ENCODE results near the gene VTI1A. TPM values are rescaled to one million over a fixed set of nuclear protein-coding genes. Genes with fewer than 3 reads are reported as not detected.
A peak's percentile ranks its signal among the peaks of the same experiment; 100 is the strongest.

The VTI1A gene
- total and polyA plus RNA-seq, 4 donors, result 23.5 to 46.7 (median 34.3) TPM

DNA sequence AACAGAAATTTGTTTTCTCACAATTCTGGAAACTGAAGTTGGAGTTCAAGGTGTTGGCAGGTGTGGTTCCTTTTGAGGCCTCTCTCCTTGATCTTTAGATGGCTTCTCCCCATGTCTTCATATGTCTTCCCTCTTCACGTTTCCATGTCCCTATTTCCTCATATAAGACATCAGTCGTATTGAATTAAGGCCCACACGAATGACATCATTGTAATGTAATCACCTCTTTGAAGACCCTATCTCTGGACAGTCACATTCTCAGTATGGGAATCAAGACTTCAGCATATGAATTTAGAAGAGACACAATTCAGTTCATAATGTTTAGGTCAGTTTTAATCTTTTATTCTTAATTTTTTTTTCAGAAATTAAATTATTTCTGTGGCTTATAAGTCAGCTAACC lies 19.8 kb downstream of the VTI1A start:
- H3K36me3 ChIP-seq (ENCODE audit: control insufficient read depth, insufficient read depth, low read length), result peaks cover 2% of the 10 kb centered on the region
- WGBS (ENCODE audit: insufficient coverage), result 66% methylated on average over 2 of the region's 3 CpGs
- H3K9me3 ChIP-seq (ENCODE audit: control insufficient read depth, insufficient read depth, low read length), result no peaks in the 10 kb centered on the region
- no peak overlapping the region for H3K4me3 ChIP-seq (ENCODE audit: low read depth, low read length)
- H3K4me1 ChIP-seq (ENCODE audit: control insufficient read depth, insufficient read depth, low read length), result no peaks in the 10 kb centered on the region
- H3K27me3 ChIP-seq (ENCODE audit: control insufficient read depth, insufficient read depth, low read length), result no peaks in the 10 kb centered on the region
- H3K27ac ChIP-seq (ENCODE audit: low read depth, low read length), result no peak overlapping the region
- DNase-seq (ENCODE audit: low read depth in 4 of 6, low spot score in 6 of 6), result no peak

DNA sequence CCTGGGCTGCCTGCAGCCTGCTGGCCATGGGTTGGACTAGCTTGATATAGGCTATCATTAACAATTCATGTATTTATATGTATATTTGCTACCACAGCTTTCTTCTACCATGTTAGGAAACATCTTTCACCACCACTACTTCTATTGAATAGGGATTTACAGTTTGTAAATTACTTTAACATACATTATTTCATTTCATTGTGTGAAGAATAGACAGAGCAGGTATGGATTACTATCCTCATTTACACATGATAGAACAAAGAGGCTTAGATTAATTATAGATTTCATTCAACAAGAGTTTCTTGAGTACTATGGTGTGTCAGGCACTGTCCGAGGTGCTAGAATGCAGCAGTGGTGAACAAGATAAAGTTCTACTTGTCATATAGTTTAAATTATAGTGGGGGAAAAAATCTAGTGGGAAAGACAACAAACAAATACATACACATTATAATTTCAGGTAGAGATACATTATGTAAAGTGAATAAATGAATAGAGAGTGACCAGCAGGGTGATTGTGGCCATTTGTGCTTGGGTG lies 20.6 kb downstream of the VTI1A start:
- no peak for DNase-seq (ENCODE audit: low read depth in 4 of 6, low spot score in 6 of 6)

GRCh38 chr10:112471878-112472487 lies 25.0 kb downstream of the VTI1A start:
- Histone ChIP-seq H3K4me1 (ENCODE audit: control insufficient read depth, insufficient read depth, low read length) (no peaks in the 10 kb centered on the region), H3K9me3 (ENCODE audit: control insufficient read depth, insufficient read depth, low read length) (no peaks in the 10 kb centered on the region), H3K36me3 (ENCODE audit: control insufficient read depth, insufficient read depth, low read length) (no peaks in the 10 kb centered on the region), H3K4me3 (ENCODE audit: low read depth, low read length) (no peak overlapping the region), H3K27ac (ENCODE audit: low read depth, low read length) (no peak overlapping the region), H3K27me3 (ENCODE audit: control insufficient read depth, insufficient read depth, low read length) (no peaks in the 10 kb centered on the region)
- DNase-seq (ENCODE audit: low read depth in 4 of 6, low spot score in 6 of 6), result peak in 3 of 6 donors; percentile 40 to 84 (median 58)
- WGBS (ENCODE audit: insufficient coverage), result 10% methylated on average over 2 of the region's 4 CpGs

More for the DNA sequence above, 20.6 kb downstream of the VTI1A start:
- no peak overlapping the region for H3K27ac ChIP-seq (ENCODE audit: low read depth, low read length)
- no peaks in the 10 kb centered on the region for H3K36me3 ChIP-seq (ENCODE audit: control insufficient read depth, insufficient read depth, low read length)
- no peaks in the 10 kb centered on the region for H3K27me3 ChIP-seq (ENCODE audit: control insufficient read depth, insufficient read depth, low read length)
- no CpG with 5 or more reads among the region's 1 CpG for WGBS (ENCODE audit: insufficient coverage)
- no peaks in the 10 kb centered on the region for H3K4me1 ChIP-seq (ENCODE audit: control insufficient read depth, insufficient read depth, low read length)
- H3K4me3 ChIP-seq (ENCODE audit: low read depth, low read length), result no peak overlapping the region
- no peaks in the 10 kb centered on the region for H3K9me3 ChIP-seq (ENCODE audit: control insufficient read depth, insufficient read depth, low read length)

GRCh38 chr10:112475575-112476218 lies 28.7 kb downstream of the VTI1A start:
- peak in 2 of 6 donors; percentile 53 to 77 for DNase-seq (ENCODE audit: low read depth in 4 of 6, low spot score in 6 of 6)
- H3K36me3 ChIP-seq (ENCODE audit: control insufficient read depth, insufficient read depth, low read length), result no peaks in the 10 kb centered on the region
- no peak overlapping the region for H3K4me3 ChIP-seq (ENCODE audit: low read depth, low read length)
- 80% methylated on average over 2 of the region's 3 CpGs for WGBS (ENCODE audit: insufficient coverage)
- H3K9me3 ChIP-seq (ENCODE audit: control insufficient read depth, insufficient read depth, low read length), result no peaks in the 10 kb centered on the region
- H3K27ac ChIP-seq (ENCODE audit: low read depth, low read length), result no peak overlapping the region
- H3K4me1 ChIP-seq (ENCODE audit: control insufficient read depth, insufficient read depth, low read length), result no peaks in the 10 kb centered on the region
- H3K27me3 ChIP-seq (ENCODE audit: control insufficient read depth, insufficient read depth, low read length), result no peaks in the 10 kb centered on the region

DNA sequence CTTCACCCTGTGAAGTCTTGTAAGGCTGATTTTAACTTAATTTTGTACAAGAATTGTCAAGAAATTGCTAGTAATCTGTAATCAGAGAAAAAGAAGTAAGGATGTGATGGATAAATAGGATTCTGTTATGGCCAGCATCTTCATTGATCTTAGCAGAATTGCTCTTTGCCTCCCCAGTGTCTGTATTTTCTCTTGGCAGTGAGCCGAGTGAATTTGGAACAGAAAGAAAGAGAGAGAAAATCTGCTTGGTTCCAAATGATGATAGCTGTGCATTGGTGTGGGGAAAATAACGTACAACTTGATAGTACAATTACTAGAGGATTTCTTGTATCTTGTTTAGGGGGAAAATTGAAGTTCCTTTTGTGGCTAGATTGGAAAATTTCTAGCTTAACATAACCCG lies 34.6 kb downstream of the VTI1A start:
- no peak overlapping the region for H3K27ac ChIP-seq (ENCODE audit: low read depth, low read length)
- H3K9me3 ChIP-seq (ENCODE audit: control insufficient read depth, insufficient read depth, low read length), result no peaks in the 10 kb centered on the region
- no peak overlapping the region for H3K4me3 ChIP-seq (ENCODE audit: low read depth, low read length)
- H3K36me3 ChIP-seq (ENCODE audit: control insufficient read depth, insufficient read depth, low read length), result peaks cover 2% of the 10 kb centered on the region
- DNase-seq (ENCODE audit: low read depth in 4 of 6, low spot score in 6 of 6), result peak in 4 of 6 donors; percentile 6 to 82 (median 42)
- H3K4me1 ChIP-seq (ENCODE audit: control insufficient read depth, insufficient read depth, low read length), result no peaks in the 10 kb centered on the region
- no peaks in the 10 kb centered on the region for H3K27me3 ChIP-seq (ENCODE audit: control insufficient read depth, insufficient read depth, low read length)
- WGBS (ENCODE audit: insufficient coverage), result 17% methylated on average over 1 of the region's 3 CpGs

DNA sequence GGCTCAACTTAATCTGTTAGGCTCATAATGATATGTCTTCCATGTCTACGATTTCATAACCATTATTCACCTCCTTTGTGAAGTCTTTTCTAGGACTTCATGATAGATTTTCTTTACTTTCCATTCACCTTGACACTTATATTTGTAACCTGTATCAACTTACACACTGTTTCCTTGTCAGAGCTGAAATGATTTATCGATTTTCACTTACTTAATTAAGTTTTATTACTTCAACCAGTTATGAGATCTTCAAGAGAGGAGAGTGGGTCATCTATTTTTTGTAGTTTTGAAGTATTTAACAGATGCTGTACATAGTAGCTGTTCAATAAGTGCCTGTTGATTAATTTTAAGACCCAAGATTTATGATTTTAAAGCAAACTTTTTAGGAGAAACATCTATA lies 37.4 kb downstream of the VTI1A start:
- Histone ChIP-seq H3K27ac (ENCODE audit: low read depth, low read length) (no peak overlapping the region), H3K4me3 (ENCODE audit: low read depth, low read length) (no peak overlapping the region), H3K27me3 (ENCODE audit: control insufficient read depth, insufficient read depth, low read length) (no peaks in the 10 kb centered on the region), H3K4me1 (ENCODE audit: control insufficient read depth, insufficient read depth, low read length) (no peaks in the 10 kb centered on the region), H3K9me3 (ENCODE audit: control insufficient read depth, insufficient read depth, low read length) (no peaks in the 10 kb centered on the region), H3K36me3 (ENCODE audit: control insufficient read depth, insufficient read depth, low read length) (peaks cover 2% of the 10 kb centered on the region)
- no peak for DNase-seq (ENCODE audit: low read depth in 4 of 6, low spot score in 6 of 6)
- WGBS (ENCODE audit: insufficient coverage), result no CpG with 5 or more reads among the region's 2 CpGs

- Histone ChIP-seq H3K36me3 (ENCODE audit: control insufficient read depth, insufficient read depth, low read length) (peaks cover 2% of the 10 kb centered on the region), H3K4me3 (ENCODE audit: low read depth, low read length) (no peak overlapping the region), H3K27me3 (ENCODE audit: control insufficient read depth, insufficient read depth, low read length) (no peaks in the 10 kb centered on the region), H3K9me3 (ENCODE audit: control insufficient read depth, insufficient read depth, low read length) (no peaks in the 10 kb centered on the region), H3K4me1 (ENCODE audit: control insufficient read depth, insufficient read depth, low read length) (no peaks in the 10 kb centered on the region), H3K27ac (ENCODE audit: low read depth, low read length) (no peak overlapping the region)
- no peak for DNase-seq (ENCODE audit: low read depth in 4 of 6, low spot score in 6 of 6)
These were observed 40.9 kb downstream of the VTI1A start for GRCh38 chr10:112487964-112488363.

GRCh38 chr10:112490545-112490944 lies 43.5 kb downstream of the VTI1A start:
- no peak overlapping the region for H3K4me3 ChIP-seq (ENCODE audit: low read depth, low read length)
- H3K27ac ChIP-seq (ENCODE audit: low read depth, low read length), result no peak overlapping the region
- no peaks in the 10 kb centered on the region for H3K4me1 ChIP-seq (ENCODE audit: control insufficient read depth, insufficient read depth, low read length)
- DNase-seq (ENCODE audit: low read depth in 4 of 6, low spot score in 6 of 6), result peak in 1 of 6 donors; percentile 44
- WGBS (ENCODE audit: insufficient coverage), result 40% methylated on average over 1 of the region's 2 CpGs
- peaks cover 2% of the 10 kb centered on the region for H3K36me3 ChIP-seq (ENCODE audit: control insufficient read depth, insufficient read depth, low read length)
- H3K27me3 ChIP-seq (ENCODE audit: control insufficient read depth, insufficient read depth, low read length), result no peaks in the 10 kb centered on the region
- H3K9me3 ChIP-seq (ENCODE audit: control insufficient read depth, insufficient read depth, low read length), result no peaks in the 10 kb centered on the region

GRCh38 chr10:112491144-112491543 lies 44.1 kb downstream of the VTI1A start:
- DNase-seq (ENCODE audit: low read depth in 4 of 6, low spot score in 6 of 6), result no peak
- Histone ChIP-seq H3K36me3 (ENCODE audit: control insufficient read depth, insufficient read depth, low read length) (peaks cover 2% of the 10 kb centered on the region), H3K4me3 (ENCODE audit: low read depth, low read length) (no peak overlapping the region), H3K9me3 (ENCODE audit: control insufficient read depth, insufficient read depth, low read length) (no peaks in the 10 kb centered on the region), H3K27me3 (ENCODE audit: control insufficient read depth, insufficient read depth, low read length) (no peaks in the 10 kb centered on the region), H3K4me1 (ENCODE audit: control insufficient read depth, insufficient read depth, low read length) (no peaks in the 10 kb centered on the region), H3K27ac (ENCODE audit: low read depth, low read length) (no peak overlapping the region)

- H3K9me3 ChIP-seq (ENCODE audit: control insufficient read depth, insufficient read depth, low read length), result no peaks in the 10 kb centered on the region
- no CpG with 5 or more reads among the region's 6 CpGs for WGBS (ENCODE audit: insufficient coverage)
- H3K27me3 ChIP-seq (ENCODE audit: control insufficient read depth, insufficient read depth, low read length), result no peaks in the 10 kb centered on the region
- DNase-seq (ENCODE audit: low read depth in 4 of 6, low spot score in 6 of 6), result no peak
- H3K4me1 ChIP-seq (ENCODE audit: control insufficient read depth, insufficient read depth, low read length), result no peaks in the 10 kb centered on the region
- H3K27ac ChIP-seq (ENCODE audit: low read depth, low read length), result no peak overlapping the region
- no peak overlapping the region for H3K4me3 ChIP-seq (ENCODE audit: low read depth, low read length)
- peaks cover 2% of the 10 kb centered on the region for H3K36me3 ChIP-seq (ENCODE audit: control insufficient read depth, insufficient read depth, low read length)
These were observed 45.7 kb downstream of the VTI1A start for GRCh38 chr10:112492736-112493135.

All from spinal cord (tissue), 10 donors.